Gastroesophageal sphincter (tissue), 4 donors: ENCODE measurements around the gene ANKRD13C. TPM values are rescaled to one million over a fixed set of nuclear protein-coding genes. Genes with fewer than 3 reads are reported as not detected.

Experiments
- ATAC-seq: fragments of 150-250 bp; one replicate; pipeline ENCODE4 v1.9.1; 2016; ENCODE audit warnings: mild to moderate bottlenecking, moderate library complexity
- H3K27ac ChIP-seq, 4 donors: fragments of 200-600 bp; sonication (generic) in 3 of 4; 1 replicate in 3 of 4; 2 replicates in 1 of 4; pipeline ENCODE4 v1.5.1; 2016 to 2019
- H3K27me3 ChIP-seq: fragments of 200-600 bp; sonication (generic); one replicate; pipeline ENCODE4 v1.5.1; 2019
- H3K36me3 ChIP-seq, 2 donors: fragments of 200-600 bp; sonication (generic); one replicate each; pipeline ENCODE4 v1.5.1; 2019; ENCODE audit warnings: control low read depth in 1 of 2
- H3K4me1 ChIP-seq, 3 donors: fragments of 200-600 bp; sonication (generic); 1 replicate in 2 of 3; 2 replicates in 1 of 3; pipeline ENCODE4 v1.5.1; 2016 to 2019; ENCODE audit warnings: control low read depth in 2 of 3
- H3K4me3 ChIP-seq, 2 donors: fragments of 200-600 bp; sonication (generic); one replicate each; pipeline ENCODE4 v1.5.1; 2019; ENCODE audit warnings: mild to moderate bottlenecking in 1 of 2, moderate library complexity in 1 of 2
- H3K9me3 ChIP-seq, 3 donors: fragments of 200-600 bp; sonication (generic); one replicate each; pipeline ENCODE4 v1.5.1; 2017 to 2019; ENCODE audit warnings: control low read depth in 2 of 3
- EP300 ChIP-seq: sonication (generic); formaldehyde crosslinking; IDR thresholded peaks from one replicate; pipeline ENCODE4 v1.6.1; 2017; ENCODE audit warnings: antibody characterized with exemption, mild to moderate bottlenecking
- POLR2A ChIP-seq, 2 donors: fragments of 450-650 bp; IDR thresholded peaks; one replicate each; pipeline ENCODE4 v1.6.1; 2017; ENCODE audit warnings: antibody characterized with exemption in 2 of 2, mild to moderate bottlenecking in 2 of 2, moderate library complexity in 1 of 2
- POLR2AphosphoS5 ChIP-seq: sonication (generic); formaldehyde crosslinking; IDR thresholded peaks from one replicate; pipeline ENCODE4 v1.6.1; 2017; ENCODE audit warnings: antibody characterized with exemption
- WGBS, 2 donors: methylation state at CpG; one replicate each; pipeline ENCODE4 v1.1.5; 2018; ENCODE audit warnings: low coverage in 1 of 2; 5-methylcytosine and 5-hydroxymethylcytosine counted together
- total RNA-seq, 4 donors: library from RNA; depleted of rRNA; stranded (reverse); fragments of >200 nt; gene quantifications; one replicate each; pipeline ENCODE4 v1.1.0, GENCODE V29; 2016
- TF ChIP-seq, protein P1 (sequence below), 4 experiments: fragments of 200-600 bp in 2 of 4; fragments of 450-650 bp in 2 of 4; sonication (generic) in 1 of 4; IDR thresholded peaks; one replicate each; pipeline ENCODE4 v1.5.1; 2017 to 2019; ENCODE audit warnings: antibody characterized with exemption in 4 of 4, mild to moderate bottlenecking in 2 of 4, moderate library complexity in 2 of 4

The ANKRD13C gene
- total RNA-seq, 4 donors from 2014 or later = 20.5 to 37.5 (median 26.5) TPM

DNA sequence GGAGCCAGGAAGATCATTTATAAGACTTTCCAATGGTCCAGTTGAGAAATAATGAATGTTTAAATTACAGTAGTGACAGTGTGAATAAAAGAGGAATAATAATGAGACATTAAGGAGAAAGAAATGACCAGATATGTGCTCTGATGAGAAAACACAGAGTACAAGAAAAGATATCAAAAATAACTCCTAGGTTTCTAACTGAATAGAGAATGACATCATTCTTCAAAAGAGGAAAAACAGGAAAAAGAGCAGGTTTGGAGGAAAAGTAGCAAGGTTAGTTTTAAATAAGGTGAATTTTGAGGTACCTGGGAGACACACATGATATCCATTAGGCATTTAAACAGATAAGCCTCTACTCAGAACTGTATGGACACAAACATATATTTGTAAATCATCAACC, 55.0 kb downstream of the ANKRD13C start:
- Histone ChIP-seq H3K4me3 (no peak overlapping the region), H3K36me3 (peaks cover 0 to 66% of the 10 kb centered on the region in 2 donors), H3K9me3 (no peaks in the 10 kb centered on the region), H3K4me1 (no peaks in the 10 kb centered on the region), H3K27ac (no peak overlapping the region), H3K27me3 (no peaks in the 10 kb centered on the region)
- ATAC-seq = no peak
- TF ChIP-seq EP300 (no peak), POLR2A (IDR thresholded peaks at IDR 0.05) (no peak), POLR2AphosphoS5 (no peak)
- TF ChIP-seq, protein P1, sequence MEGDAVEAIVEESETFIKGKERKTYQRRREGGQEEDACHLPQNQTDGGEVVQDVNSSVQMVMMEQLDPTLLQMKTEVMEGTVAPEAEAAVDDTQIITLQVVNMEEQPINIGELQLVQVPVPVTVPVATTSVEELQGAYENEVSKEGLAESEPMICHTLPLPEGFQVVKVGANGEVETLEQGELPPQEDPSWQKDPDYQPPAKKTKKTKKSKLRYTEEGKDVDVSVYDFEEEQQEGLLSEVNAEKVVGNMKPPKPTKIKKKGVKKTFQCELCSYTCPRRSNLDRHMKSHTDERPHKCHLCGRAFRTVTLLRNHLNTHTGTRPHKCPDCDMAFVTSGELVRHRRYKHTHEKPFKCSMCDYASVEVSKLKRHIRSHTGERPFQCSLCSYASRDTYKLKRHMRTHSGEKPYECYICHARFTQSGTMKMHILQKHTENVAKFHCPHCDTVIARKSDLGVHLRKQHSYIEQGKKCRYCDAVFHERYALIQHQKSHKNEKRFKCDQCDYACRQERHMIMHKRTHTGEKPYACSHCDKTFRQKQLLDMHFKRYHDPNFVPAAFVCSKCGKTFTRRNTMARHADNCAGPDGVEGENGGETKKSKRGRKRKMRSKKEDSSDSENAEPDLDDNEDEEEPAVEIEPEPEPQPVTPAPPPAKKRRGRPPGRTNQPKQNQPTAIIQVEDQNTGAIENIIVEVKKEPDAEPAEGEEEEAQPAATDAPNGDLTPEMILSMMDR (IDR thresholded peaks at IDR 0.05) = no peak

DNA sequence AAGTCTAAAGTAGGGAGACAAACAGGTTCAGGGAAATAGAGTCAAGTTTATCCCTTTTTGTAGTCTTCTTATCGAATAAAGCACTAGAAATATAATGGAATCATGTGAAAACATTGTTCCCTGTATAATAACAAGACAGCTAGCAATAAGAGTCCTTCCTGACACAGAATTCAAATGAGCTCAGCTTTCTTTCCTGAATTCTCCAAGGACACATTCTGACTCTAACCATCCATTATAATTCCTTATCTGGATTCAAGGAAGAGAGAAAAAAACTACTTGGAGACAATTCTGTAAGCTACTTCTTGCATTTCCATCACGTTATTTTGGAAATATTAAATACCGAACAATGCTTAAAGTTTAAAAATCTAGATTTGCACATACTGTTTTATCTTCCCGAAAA, 58.8 kb downstream of the ANKRD13C start:
- 87 to 98% methylated on average over 4 of the region's 4 CpGs for whole genome bisulfite sequencing, 2 donors
- no peaks in the 10 kb centered on the region for H3K9me3 ChIP-seq
- no peak overlapping the region for H3K4me3 ChIP-seq
- no peaks in the 10 kb centered on the region for H3K27me3 ChIP-seq
- no peak overlapping the region for H3K27ac ChIP-seq
- H3K36me3 ChIP-seq = peaks cover 0 to 86% of the 10 kb centered on the region in 2 donors
- no peaks in the 10 kb centered on the region for H3K4me1 ChIP-seq
- TF ChIP-seq, protein P1 (IDR thresholded peaks at IDR 0.05) = no peak
- TF ChIP-seq POLR2A (IDR thresholded peaks at IDR 0.05) = no peak
- TF ChIP-seq EP300 = no peak
- TF ChIP-seq POLR2AphosphoS5 = no peak
- ATAC-seq = no peak

DNA sequence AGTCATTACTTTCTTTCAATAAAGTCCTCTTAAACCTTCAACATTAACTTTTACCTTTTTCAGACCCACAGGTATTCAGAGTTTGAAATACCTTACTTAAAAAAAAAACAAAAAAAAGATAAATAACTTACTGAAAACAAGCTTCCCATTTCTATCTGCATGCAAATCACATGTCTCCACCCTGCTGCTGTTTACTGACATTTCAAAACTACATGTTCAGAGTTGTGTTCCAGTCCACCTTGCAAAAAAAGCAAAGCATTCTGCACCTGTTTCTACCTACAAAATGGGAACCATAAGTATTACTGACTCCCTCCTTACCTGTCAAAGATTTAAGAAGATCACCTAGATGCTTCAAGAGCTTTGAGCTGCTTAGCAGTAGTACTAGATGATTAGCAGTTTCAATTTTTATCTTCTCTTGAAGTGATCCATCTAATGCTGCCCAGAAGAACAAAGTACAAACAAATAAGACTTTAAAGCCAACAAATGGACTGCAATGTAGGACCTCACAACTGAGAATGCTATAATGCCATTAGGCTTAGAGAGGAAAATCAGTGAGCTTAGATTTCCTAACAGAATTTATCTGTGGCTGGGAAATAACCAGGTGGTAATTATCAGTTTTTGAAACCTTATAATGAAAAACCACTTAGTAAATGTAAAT, 61.2 kb downstream of the ANKRD13C start:
- no peaks in the 10 kb centered on the region for H3K9me3 ChIP-seq
- H3K36me3 ChIP-seq = peaks cover 0 to 84% of the 10 kb centered on the region in 2 donors
- H3K4me3 ChIP-seq = no peak overlapping the region
- TF ChIP-seq POLR2AphosphoS5 = no peak
- TF ChIP-seq, protein P1 (IDR thresholded peaks at IDR 0.05) = no peak
- TF ChIP-seq EP300 = no peak
- TF ChIP-seq POLR2A (IDR thresholded peaks at IDR 0.05) = no peak
- no peak for ATAC-seq
- no peaks in the 10 kb centered on the region for H3K4me1 ChIP-seq
- no peaks in the 10 kb centered on the region for H3K27me3 ChIP-seq
- H3K27ac ChIP-seq = no peak overlapping the region

DNA sequence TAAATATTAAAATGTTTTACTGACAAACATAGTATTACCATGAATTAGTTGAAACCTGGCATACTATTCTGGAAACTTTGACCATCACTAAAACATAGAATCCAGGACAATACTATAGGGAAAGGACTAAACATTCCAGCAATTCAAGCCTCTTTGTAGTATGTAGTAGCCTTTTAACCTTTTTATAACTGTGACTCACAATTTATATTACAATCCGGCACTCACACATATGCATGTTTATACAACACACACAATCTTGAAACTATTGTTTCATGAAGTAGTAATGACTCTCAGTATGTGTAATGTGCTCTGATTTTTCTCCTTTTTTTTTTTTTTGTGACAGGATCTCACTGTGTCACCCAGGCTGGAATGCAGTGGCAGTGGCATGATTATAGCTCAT, 64.3 kb downstream of the ANKRD13C start:
- whole genome bisulfite sequencing, 2 donors = 57 to 77% methylated on average over 1 of the region's 1 CpG
- Histone ChIP-seq H3K9me3 (no peaks in the 10 kb centered on the region), H3K27me3 (no peaks in the 10 kb centered on the region), H3K36me3 (peaks cover 0 to 84% of the 10 kb centered on the region in 2 donors), H3K27ac (no peak overlapping the region), H3K4me1 (no peaks in the 10 kb centered on the region), H3K4me3 (no peak overlapping the region)
- TF ChIP-seq POLR2AphosphoS5 = no peak
- no peak for TF ChIP-seq EP300
- no peak for ATAC-seq

DNA sequence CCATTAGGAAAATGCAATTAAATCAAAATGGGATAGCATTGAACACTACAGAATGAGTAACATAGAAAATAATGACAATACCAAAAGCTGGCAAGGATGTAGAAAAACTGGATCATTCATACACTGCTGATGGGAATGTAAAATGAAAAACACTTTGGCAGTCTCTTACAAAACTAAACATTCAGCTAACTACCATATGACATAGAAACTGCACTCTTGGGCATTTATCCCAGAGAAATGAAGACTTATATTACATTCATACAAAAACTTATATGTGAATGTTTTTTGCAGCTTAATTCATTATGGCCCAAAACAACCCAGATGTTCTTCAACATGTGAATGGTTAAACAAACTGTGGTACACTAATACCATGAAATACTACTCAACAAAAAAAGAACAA, 66.4 kb downstream of the ANKRD13C start:
- H3K27ac ChIP-seq = no peak overlapping the region
- H3K4me3 ChIP-seq = no peak overlapping the region
- no peak for ATAC-seq
- no peaks in the 10 kb centered on the region for H3K9me3 ChIP-seq
- H3K4me1 ChIP-seq = no peaks in the 10 kb centered on the region
- H3K36me3 ChIP-seq = peaks cover 0 to 71% of the 10 kb centered on the region in 2 donors
- TF ChIP-seq POLR2A (IDR thresholded peaks at IDR 0.05) (no peak), POLR2AphosphoS5 (no peak), EP300 (no peak)
- TF ChIP-seq, protein P1 (IDR thresholded peaks at IDR 0.05) = no peak
- H3K27me3 ChIP-seq = no peaks in the 10 kb centered on the region
